ENCODE results near the gene DAZAP1.

GRCh38 chr19:1407528-1408299 lies at the start of gene DAZAP1:
- TF ChIP-seq POLR2A (IDR thresholded peaks at IDR 0.05) (peak in 1 of 2 donors; percentile 73), CTCF (IDR thresholded peaks at IDR 0.05) (no peak)
